GM20000 (cell line): ENCODE results near the gene COLGALT1.
"Not testable (repeated sequence)": the region's sequence is repeated elsewhere in the genome, so short reads cannot be mapped to it uniquely, and the experiment has no call there.

ENCODE experiments used
- DNase-seq: peaks from one replicate; pipeline ENCODE4 v3.0.0; 2012; ENCODE audit warnings: low spot score
- TF ChIP-seq, protein P1 (sequence below): IDR thresholded peaks from 2 replicates; pipeline ENCODE4 v1.5.1; 2012; ENCODE audit warnings: mild to moderate bottlenecking, control low read depth; ENCODE audit errors: extremely low read depth, missing control alignments

The COLGALT1 gene

GRCh38 chr19:17584132-17584531 is 28.7 kb downstream of the COLGALT1 start:
- TF ChIP-seq, protein P1, sequence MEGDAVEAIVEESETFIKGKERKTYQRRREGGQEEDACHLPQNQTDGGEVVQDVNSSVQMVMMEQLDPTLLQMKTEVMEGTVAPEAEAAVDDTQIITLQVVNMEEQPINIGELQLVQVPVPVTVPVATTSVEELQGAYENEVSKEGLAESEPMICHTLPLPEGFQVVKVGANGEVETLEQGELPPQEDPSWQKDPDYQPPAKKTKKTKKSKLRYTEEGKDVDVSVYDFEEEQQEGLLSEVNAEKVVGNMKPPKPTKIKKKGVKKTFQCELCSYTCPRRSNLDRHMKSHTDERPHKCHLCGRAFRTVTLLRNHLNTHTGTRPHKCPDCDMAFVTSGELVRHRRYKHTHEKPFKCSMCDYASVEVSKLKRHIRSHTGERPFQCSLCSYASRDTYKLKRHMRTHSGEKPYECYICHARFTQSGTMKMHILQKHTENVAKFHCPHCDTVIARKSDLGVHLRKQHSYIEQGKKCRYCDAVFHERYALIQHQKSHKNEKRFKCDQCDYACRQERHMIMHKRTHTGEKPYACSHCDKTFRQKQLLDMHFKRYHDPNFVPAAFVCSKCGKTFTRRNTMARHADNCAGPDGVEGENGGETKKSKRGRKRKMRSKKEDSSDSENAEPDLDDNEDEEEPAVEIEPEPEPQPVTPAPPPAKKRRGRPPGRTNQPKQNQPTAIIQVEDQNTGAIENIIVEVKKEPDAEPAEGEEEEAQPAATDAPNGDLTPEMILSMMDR, result no peak
- no peak for DNase-seq

GRCh38 chr19:17585395-17585794 is 29.9 kb downstream of the COLGALT1 start:
- not testable (repeated sequence) for DNase-seq

DNA sequence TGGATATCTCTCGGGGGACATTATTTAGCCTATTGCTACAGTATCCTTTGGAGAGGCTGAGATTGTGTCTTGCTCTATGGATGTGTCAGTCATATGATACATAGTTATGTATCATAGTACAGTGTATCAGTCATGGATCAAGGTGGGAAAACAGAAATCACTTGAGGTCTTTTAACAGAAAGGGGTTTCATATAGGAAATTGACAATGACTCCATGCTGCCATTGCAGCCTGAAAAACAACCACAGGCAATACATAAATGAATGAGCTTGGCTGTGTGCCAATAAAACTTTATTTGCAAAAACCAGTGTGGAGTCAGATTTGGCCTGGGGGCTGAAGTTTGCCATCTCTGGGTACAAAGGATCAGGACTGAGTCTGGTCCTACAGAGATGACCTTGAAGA is 35.4 kb downstream of the COLGALT1 start:
- no peak for DNase-seq
- TF ChIP-seq, protein P1, result no peak

DNA sequence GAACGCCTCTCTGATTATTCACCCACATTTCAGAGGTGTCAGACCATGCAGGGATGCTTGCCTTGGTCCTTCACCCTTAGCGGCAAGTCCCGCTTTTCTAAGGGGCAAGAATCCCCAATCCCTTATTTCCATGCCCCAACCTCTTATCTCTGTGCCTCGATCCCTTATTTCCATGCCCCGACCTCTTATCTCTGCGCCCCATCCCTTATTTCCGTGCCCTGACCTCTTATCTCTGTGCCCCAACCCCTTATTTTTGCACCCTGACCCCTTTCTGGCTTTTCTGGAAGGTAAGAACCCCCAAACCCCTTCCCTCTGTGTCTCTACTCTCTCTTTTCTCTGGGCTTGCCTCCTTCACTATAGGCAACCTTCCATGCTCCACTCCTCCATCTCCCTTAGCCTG is 38.8 kb downstream of the COLGALT1 start:
- not testable (repeated sequence) for DNase-seq

GRCh38 chr19:17598063-17598462 is 42.6 kb downstream of the COLGALT1 start:
- DNase-seq, result not testable (repeated sequence)

DNA sequence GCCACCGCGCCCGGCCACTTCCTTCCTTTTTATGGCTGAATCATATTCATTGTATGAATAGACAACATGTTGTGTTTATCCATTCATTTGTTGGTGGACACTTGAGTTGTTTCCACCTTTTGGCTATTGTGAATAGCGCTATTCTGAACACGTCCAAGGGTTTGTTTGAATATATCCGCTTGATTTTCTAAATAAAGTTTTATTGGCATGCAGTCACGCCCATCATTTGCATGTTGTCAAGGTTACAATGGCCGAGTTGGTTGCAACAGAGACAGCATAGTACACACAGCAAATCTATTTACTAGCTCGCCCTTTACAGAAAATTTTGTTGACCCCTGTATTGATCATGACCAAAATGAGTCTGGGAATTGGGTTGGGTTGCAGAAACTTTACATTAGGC is 43.5 kb downstream of the COLGALT1 start:
- TF ChIP-seq, protein P1, result no peak

DNA sequence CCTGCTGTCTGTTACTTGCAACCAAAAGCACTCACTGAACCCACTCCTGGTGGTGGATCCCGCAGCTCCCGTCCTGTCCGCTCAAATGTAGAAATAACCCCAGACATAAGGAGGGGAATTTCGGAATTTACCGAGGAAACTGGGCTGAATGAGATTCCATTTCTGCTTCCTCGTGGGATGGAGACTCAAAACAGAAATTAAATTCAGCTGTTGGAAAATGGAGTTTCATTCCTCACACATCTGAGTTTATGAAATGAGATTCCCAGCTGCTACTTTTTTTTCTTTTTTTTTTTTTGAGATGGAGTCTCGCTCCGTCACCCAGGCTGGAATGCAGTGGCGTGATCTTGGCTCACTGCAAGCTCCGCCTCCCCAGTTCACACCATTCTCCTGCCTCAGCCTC is 44.3 kb downstream of the COLGALT1 start:
- TF ChIP-seq, protein P1, result no peak
- no peak for DNase-seq

More for the DNA sequence above, 43.5 kb downstream of the COLGALT1 start:
- no peak for DNase-seq

GRCh38 chr19:17601683-17602082 is 46.2 kb downstream of the COLGALT1 start:
- TF ChIP-seq, protein P1, result no peak
- DNase-seq, result no peak

GRCh38 chr19:17602217-17602616 is 46.8 kb downstream of the COLGALT1 start:
- TF ChIP-seq, protein P1, result no peak
- no peak for DNase-seq
